IMR-90 (cell line): Measurements from ENCODE around the gene KCNN3.

ENCODE experiments used
- CTCF ChIP-seq: conservative IDR thresholded peaks from 2 replicates; pipeline ENCODE4 v1.5.1; 2012; ENCODE audit warnings: mild to moderate bottlenecking, low read depth, low read length, improper control_type of control experiment
- POLR2A ChIP-seq: IDR thresholded peaks from 2 replicates; pipeline ENCODE4 v1.6.1; 2012; ENCODE audit warnings: mild to moderate bottlenecking, low read depth, low read length

- TF ChIP-seq CTCF (no peak), POLR2A (no peak)
Measured at GRCh38 chr1:154861607-154862094, 8.4 kb downstream of the KCNN3 start.
